Esophagus squamous epithelium (tissue), 4 donors: ENCODE results near the gene RCAN2.

Experiments used
- CTCF ChIP-seq, 6 experiments: fragments of 450-650 bp in 4 of 6; fragments of 200-600 bp in 2 of 6; sonication (generic) in 2 of 6; IDR thresholded peaks; one replicate each; pipeline ENCODE4 v1.5.1; 2016 to 2019; ENCODE audit warnings: antibody characterized with exemption in 6 of 6, mild to moderate bottlenecking in 4 of 6, moderate library complexity in 4 of 6
- POLR2A ChIP-seq, 4 donors: fragments of 450-650 bp; IDR thresholded peaks; one replicate each; pipeline ENCODE4 v1.6.1; 2017; ENCODE audit warnings: antibody characterized with exemption in 4 of 4, mild to moderate bottlenecking in 4 of 4, moderate library complexity in 3 of 4

GRCh38 chr6:46505693-46506512, 14.7 kb upstream of the RCAN2 start:
- TF ChIP-seq CTCF (IDR thresholded peaks at IDR 0.05) (no peak), POLR2A (IDR thresholded peaks at IDR 0.05) (no peak)
